ELF-1 (cell line): Measurements from ENCODE around the gene ANKRD44.

Experiments used
- DNase-seq: peaks from one replicate; pipeline ENCODE4 v3.0.0-alpha.2; 2016; ENCODE audit warnings: low read depth, low spot score

Gene ANKRD44

GRCh38 chr2:196987649-196988364 lies 322.8 kb downstream of the ANKRD44 start:
- DNase-seq, result no peak

GRCh38 chr2:196987298-196987648 lies 323.3 kb downstream of the ANKRD44 start:
- DNase-seq, result no peak

GRCh38 chr2:196985511-196986183 lies 324.9 kb downstream of the ANKRD44 start:
- no peak for DNase-seq

GRCh38 chr2:196984903-196985302 lies 325.7 kb downstream of the ANKRD44 start:
- no peak for DNase-seq

GRCh38 chr2:196983934-196984333 lies 326.6 kb downstream of the ANKRD44 start:
- DNase-seq, result no peak

- DNase-seq, result no peak
Measured at GRCh38 chr2:196980473-196980872, 330.1 kb downstream of the ANKRD44 start.

- no peak for DNase-seq
Measured at GRCh38 chr2:196980001-196980400, 330.6 kb downstream of the ANKRD44 start.

GRCh38 chr2:196977507-196977906 lies 333.1 kb downstream of the ANKRD44 start:
- DNase-seq, result no peak

- no peak for DNase-seq
Measured at GRCh38 chr2:196974970-196975369, 335.6 kb downstream of the ANKRD44 start.

GRCh38 chr2:196971574-196972279 lies 338.9 kb downstream of the ANKRD44 start:
- DNase-seq, result no peak

GRCh38 chr2:196970099-196970498 lies 340.5 kb downstream of the ANKRD44 start:
- DNase-seq, result no peak

- no peak for DNase-seq
Measured at GRCh38 chr2:196968516-196968915, 342.1 kb downstream of the ANKRD44 start.

- DNase-seq, result no peak
Measured at GRCh38 chr2:196967775-196968174, 342.8 kb downstream of the ANKRD44 start.

- no peak for DNase-seq
Measured at GRCh38 chr2:196967116-196967515, 343.5 kb downstream of the ANKRD44 start.

GRCh38 chr2:196966061-196966460 lies 344.5 kb downstream of the ANKRD44 start:
- DNase-seq, result no peak

GRCh38 chr2:196965651-196966050 lies 344.9 kb downstream of the ANKRD44 start:
- DNase-seq, result no peak

- no peak for DNase-seq
Measured at GRCh38 chr2:196963961-196964360, 346.6 kb downstream of the ANKRD44 start.

- no peak for DNase-seq
Measured at GRCh38 chr2:196963043-196963442, 347.5 kb downstream of the ANKRD44 start.

GRCh38 chr2:196962325-196962724 lies 348.3 kb downstream of the ANKRD44 start:
- no peak for DNase-seq

- DNase-seq, result no peak
Measured at GRCh38 chr2:196961889-196962288, 348.7 kb downstream of the ANKRD44 start.

- no peak for DNase-seq
Measured at GRCh38 chr2:196959734-196960338, 350.7 kb downstream of the ANKRD44 start.

GRCh38 chr2:196959281-196959680 lies 351.3 kb downstream of the ANKRD44 start:
- DNase-seq, result no peak
